HFFc6 (cell line): ENCODE results near the gene GSG1L. TPM values are rescaled to one million over a fixed set of nuclear protein-coding genes. Genes with fewer than 3 reads are reported as not detected.
"Not testable (repeated sequence)": the region's sequence is repeated elsewhere in the genome, so short reads cannot be mapped to it uniquely, and the experiment has no call there.

Experiments
- DNase-seq: peaks from one replicate; pipeline ENCODE4 v3.0.0-alpha.2; 2018
- H3K27ac Mint-ChIP-seq: 2 replicates; pipeline ENCODE4 v1.8.0; 2020; ENCODE audit warnings: mild to moderate bottlenecking, mixed read lengths
- H3K27me3 Mint-ChIP-seq: 2 replicates; pipeline ENCODE4 v1.8.0; 2021; ENCODE audit warnings: mild to moderate bottlenecking, moderate library complexity, mixed read lengths; ENCODE audit not compliant: insufficient read depth
- H3K36me3 Mint-ChIP-seq: 2 replicates; pipeline ENCODE4 v1.8.0; 2021; ENCODE audit warnings: low read depth, mixed read lengths
- H3K4me1 Mint-ChIP-seq: 2 replicates; pipeline ENCODE4 v1.8.0; 2020; ENCODE audit warnings: low read depth, mixed read lengths
- H3K4me3 Mint-ChIP-seq: 2 replicates; pipeline ENCODE4 v1.8.0; 2020; ENCODE audit warnings: mild to moderate bottlenecking, moderate library complexity, mixed read lengths
- H3K9me3 Mint-ChIP-seq: 2 replicates; pipeline ENCODE4 v1.8.0; 2020; ENCODE audit warnings: mild to moderate bottlenecking, mixed read lengths
- total RNA-seq, 6 experiments: library from RNA; stranded (reverse); fragmentation: NEBNext Ultra II Directional; extraction: Animal tissue kit (Norgen Biotek cat#: 25700); gene quantifications; 2 replicates in 1 of 6; 3 replicates in 5 of 6; pipeline ENCODE4 v1.2.3, GENCODE V29; 2021
- TF ChIP-seq, protein P1 (sequence below): fragments of 200-600 bp; sonication (generic); IDR thresholded peaks from 2 replicates; pipeline ENCODE4 v1.5.0; 2021; ENCODE audit warnings: antibody characterized with exemption, mild to moderate bottlenecking

Gene GSG1L
- total RNA-seq, 6 experiments from 2014 or later = not detected

- Mint-ChIP-seq H3K4me3 (peak overlapping the region; percentile 2; the same call in 1 of the 2 replicates), H3K9me3 (peaks cover 6% of the 10 kb centered on the region), H3K27me3 (peaks cover 3% of the 10 kb centered on the region), H3K27ac (peak overlapping the region; percentile 56), H3K36me3 (peaks cover 12% of the 10 kb centered on the region), H3K4me1 (peaks cover 24% of the 10 kb centered on the region)
- peak; percentile 95 for DNase-seq
- TF ChIP-seq, protein P1, sequence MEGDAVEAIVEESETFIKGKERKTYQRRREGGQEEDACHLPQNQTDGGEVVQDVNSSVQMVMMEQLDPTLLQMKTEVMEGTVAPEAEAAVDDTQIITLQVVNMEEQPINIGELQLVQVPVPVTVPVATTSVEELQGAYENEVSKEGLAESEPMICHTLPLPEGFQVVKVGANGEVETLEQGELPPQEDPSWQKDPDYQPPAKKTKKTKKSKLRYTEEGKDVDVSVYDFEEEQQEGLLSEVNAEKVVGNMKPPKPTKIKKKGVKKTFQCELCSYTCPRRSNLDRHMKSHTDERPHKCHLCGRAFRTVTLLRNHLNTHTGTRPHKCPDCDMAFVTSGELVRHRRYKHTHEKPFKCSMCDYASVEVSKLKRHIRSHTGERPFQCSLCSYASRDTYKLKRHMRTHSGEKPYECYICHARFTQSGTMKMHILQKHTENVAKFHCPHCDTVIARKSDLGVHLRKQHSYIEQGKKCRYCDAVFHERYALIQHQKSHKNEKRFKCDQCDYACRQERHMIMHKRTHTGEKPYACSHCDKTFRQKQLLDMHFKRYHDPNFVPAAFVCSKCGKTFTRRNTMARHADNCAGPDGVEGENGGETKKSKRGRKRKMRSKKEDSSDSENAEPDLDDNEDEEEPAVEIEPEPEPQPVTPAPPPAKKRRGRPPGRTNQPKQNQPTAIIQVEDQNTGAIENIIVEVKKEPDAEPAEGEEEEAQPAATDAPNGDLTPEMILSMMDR = peak; percentile 57
Measured at GRCh38 chr16:27748868-27749546, 314.5 kb downstream of the GSG1L start.

GRCh38 chr16:27747946-27748345 is 315.6 kb downstream of the GSG1L start:
- H3K4me1 Mint-ChIP-seq = peaks cover 24% of the 10 kb centered on the region
- H3K9me3 Mint-ChIP-seq = peaks cover 6% of the 10 kb centered on the region
- H3K36me3 Mint-ChIP-seq = peaks cover 12% of the 10 kb centered on the region
- DNase-seq = no peak
- H3K4me3 Mint-ChIP-seq = no peak overlapping the region
- H3K27ac Mint-ChIP-seq = no peak overlapping the region
- TF ChIP-seq, protein P1 = no peak
- peaks cover 3% of the 10 kb centered on the region for H3K27me3 Mint-ChIP-seq

GRCh38 chr16:27746076-27746855 is 317.2 kb downstream of the GSG1L start:
- H3K4me3 Mint-ChIP-seq = no peak overlapping the region
- no peak overlapping the region for H3K27ac Mint-ChIP-seq
- TF ChIP-seq, protein P1 = no peak
- H3K4me1 Mint-ChIP-seq = peaks cover 24% of the 10 kb centered on the region
- peaks cover 6% of the 10 kb centered on the region for H3K9me3 Mint-ChIP-seq
- peaks cover 3% of the 10 kb centered on the region for H3K27me3 Mint-ChIP-seq
- no peak for DNase-seq
- peaks cover 13% of the 10 kb centered on the region for H3K36me3 Mint-ChIP-seq

GRCh38 chr16:27745348-27745747 is 318.2 kb downstream of the GSG1L start:
- peak; percentile 44 for DNase-seq
- Mint-ChIP-seq H3K4me1 (peaks cover 24% of the 10 kb centered on the region), H3K27ac (no peak overlapping the region), H3K4me3 (no peak overlapping the region; the same call in 1 of the 2 replicates), H3K9me3 (peaks cover 6% of the 10 kb centered on the region), H3K36me3 (peaks cover 16% of the 10 kb centered on the region), H3K27me3 (peaks cover 3% of the 10 kb centered on the region)
- TF ChIP-seq, protein P1 = no peak

DNA sequence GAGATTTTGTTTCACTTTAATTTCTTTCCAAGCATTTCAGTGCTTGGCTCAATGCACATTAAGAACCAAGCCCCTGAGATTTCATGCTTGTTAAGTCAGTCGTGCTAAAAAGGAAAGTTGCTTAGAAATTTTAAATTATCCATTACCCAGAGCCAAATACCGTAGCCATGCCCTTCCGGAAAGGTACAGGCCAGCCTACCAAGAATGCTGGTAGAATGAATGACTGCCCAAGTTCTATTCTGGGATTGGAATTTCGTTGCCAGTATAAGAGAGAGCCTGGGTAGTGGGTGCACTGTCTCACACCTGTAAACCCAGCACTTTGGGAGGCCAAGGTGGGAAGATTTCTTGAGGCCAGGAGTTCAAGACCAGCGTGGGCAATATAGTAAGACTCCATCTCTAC is 319.6 kb downstream of the GSG1L start:
- DNase-seq = no peak
- H3K27me3 Mint-ChIP-seq = no peaks in the 10 kb centered on the region
- peaks cover 12% of the 10 kb centered on the region for H3K4me1 Mint-ChIP-seq
- H3K4me3 Mint-ChIP-seq = no peak overlapping the region
- H3K27ac Mint-ChIP-seq = no peak overlapping the region
- H3K36me3 Mint-ChIP-seq = peaks cover 22% of the 10 kb centered on the region
- TF ChIP-seq, protein P1 = no peak
- peaks cover 6% of the 10 kb centered on the region for H3K9me3 Mint-ChIP-seq

DNA sequence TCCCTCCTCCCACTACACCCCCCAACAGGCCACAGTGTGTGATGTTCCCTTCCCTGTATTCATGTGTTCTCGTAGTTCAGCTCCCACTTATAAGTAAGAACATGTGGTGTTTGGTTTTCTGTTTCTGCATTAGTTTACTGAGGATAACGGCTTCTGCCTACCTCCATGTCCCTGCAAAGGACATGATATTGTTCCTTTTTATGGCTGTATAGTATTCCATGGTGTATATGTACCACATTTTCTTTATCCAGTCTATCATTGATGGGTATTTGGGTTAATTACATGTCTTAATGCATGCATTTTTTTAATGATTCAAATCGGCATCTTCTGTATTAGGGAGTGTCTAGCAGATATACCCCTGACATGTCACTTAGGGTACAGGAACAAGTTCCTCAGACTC is 320.5 kb downstream of the GSG1L start:
- not testable (repeated sequence) for H3K4me3 Mint-ChIP-seq, DNase-seq, H3K4me1 Mint-ChIP-seq, H3K9me3 Mint-ChIP-seq, H3K27ac Mint-ChIP-seq, H3K27me3 Mint-ChIP-seq
- H3K36me3 Mint-ChIP-seq = peaks cover 24% of the 10 kb centered on the region
